Heart left ventricle (tissue), 13 donors: ENCODE results near the gene NMNAT3.

ENCODE experiments used
- CTCF ChIP-seq, 12 donors: fragments of 200-600 bp; sonication (generic) in 4 of 12; IDR thresholded peaks; one replicate each; pipeline versions ENCODE4 v1.5.0 to v1.8.0; 2018 to 2022; ENCODE audit warnings: antibody characterized with exemption in 12 of 12, mild to moderate bottlenecking in 5 of 12
- POLR2A ChIP-seq, 2 donors: fragments of 450-650 bp; IDR thresholded peaks; one replicate each; pipeline ENCODE4 v1.6.1; 2017; ENCODE audit warnings: antibody characterized with exemption in 2 of 2, mild to moderate bottlenecking in 2 of 2, moderate library complexity in 2 of 2
- donor health status: ischemic (EF 13 %, LVEDD 7.1; RV severe dilation, severe dysfunction).
- donor health status: DM: no; HTN: yes; CAD: no.
- donor health status: DM: no; HTN: no; CAD: no.
- donor health status: ischemic (EF 25% LVEDD 6.9; RV normal size, moderate dysfunction).
- donor health status: ischemic (EF 25% LVEDD 5.7; RV mildly dilated, moderate dysfunction).
- donor health status: ischemic (EF 35%, LVEDD 5.7; RV mildly dilated, moderate dysfunction).
- donor health status: nonischemic (EF 11% LVEDD 7.7; RV severe dilation, severe dysfunction).
- donor health status: DM: yes; HTN: yes; CAD: no.
- donor health status: PGD.
- donor health status: ischemic (EF 29% LVEDD 5.4; RV normal size, mild dysfunction).
- donor health status: nonischemic (EF 23%, LVEDD 6.1; RV moderate dilation, normal function).

GRCh38 chr3:139659511-139659910, 18.3 kb downstream of the NMNAT3 start:
- TF ChIP-seq CTCF (IDR thresholded peaks at IDR 0.05) = no peak
- TF ChIP-seq POLR2A (IDR thresholded peaks at IDR 0.05) = no peak
